NCI-H146 (cell line): ENCODE data around the gene RGS3.
A peak's percentile ranks its signal among the peaks of the same experiment; 100 is the strongest.

Source experiments
- DNase-seq: peaks from one replicate; lab custom pipeline; 2025; lab: John Stamatoyannopoulos, UW

The RGS3 gene

GRCh38 chr9:113585085-113585442, 121.5 kb downstream of the RGS3 start:
- no peak for DNase-seq

GRCh38 chr9:113585555-113585954, 122.0 kb downstream of the RGS3 start:
- no peak for DNase-seq

- no peak for DNase-seq
Observed at GRCh38 chr9:113587471-113588031, 124.0 kb downstream of the RGS3 start.

GRCh38 chr9:113588242-113588810, 124.8 kb downstream of the RGS3 start:
- no peak for DNase-seq

GRCh38 chr9:113588936-113589335, 125.4 kb downstream of the RGS3 start:
- no peak for DNase-seq

- no peak for DNase-seq
Observed at GRCh38 chr9:113589407-113589806, 125.9 kb downstream of the RGS3 start.

GRCh38 chr9:113589890-113590289, 126.4 kb downstream of the RGS3 start:
- no peak for DNase-seq

GRCh38 chr9:113590389-113590788, 126.9 kb downstream of the RGS3 start:
- DNase-seq = no peak

GRCh38 chr9:113590991-113591898, 127.7 kb downstream of the RGS3 start:
- DNase-seq = peak; percentile 29

- DNase-seq = no peak
Observed at GRCh38 chr9:113591899-113592625, 128.5 kb downstream of the RGS3 start.

- DNase-seq = no peak
Observed at GRCh38 chr9:113592876-113593575, 129.5 kb downstream of the RGS3 start.

- DNase-seq = peak; percentile 5
Observed at GRCh38 chr9:113593682-113594281, 130.3 kb downstream of the RGS3 start.

GRCh38 chr9:113594484-113595299, 131.2 kb downstream of the RGS3 start:
- DNase-seq = no peak

GRCh38 chr9:113596616-113597320, 133.2 kb downstream of the RGS3 start:
- DNase-seq = no peak

- DNase-seq = no peak
Observed at GRCh38 chr9:113597390-113598241, 134.1 kb downstream of the RGS3 start.

GRCh38 chr9:113598451-113598850, 134.9 kb downstream of the RGS3 start:
- DNase-seq = no peak

- no peak for DNase-seq
Observed at GRCh38 chr9:113598883-113599282, 135.4 kb downstream of the RGS3 start.

- DNase-seq = no peak
Observed at GRCh38 chr9:113599646-113600022, 136.1 kb downstream of the RGS3 start.
